ENCODE data around the gene CAMK1D.

Gene CAMK1D

GRCh38 chr10:12369982-12370381, 20.6 kb downstream of the CAMK1D start:
- no peak for DNase-seq (ENCODE audit: low read depth in 2 of 3, low spot score in 2 of 3)

GRCh38 chr10:12372846-12373245, 23.5 kb downstream of the CAMK1D start:
- DNase-seq (ENCODE audit: low read depth in 2 of 3, low spot score in 2 of 3), result no peak

GRCh38 chr10:12375076-12375504, 25.7 kb downstream of the CAMK1D start:
- no peak for DNase-seq (ENCODE audit: low read depth in 2 of 3, low spot score in 2 of 3)

GRCh38 chr10:12376211-12376610, 26.9 kb downstream of the CAMK1D start:
- no peak for DNase-seq (ENCODE audit: low read depth in 2 of 3, low spot score in 2 of 3)

GRCh38 chr10:12377658-12378290, 28.4 kb downstream of the CAMK1D start:
- DNase-seq (ENCODE audit: low read depth in 2 of 3, low spot score in 2 of 3), result no peak

GRCh38 chr10:12380999-12381398, 31.7 kb downstream of the CAMK1D start:
- no peak for DNase-seq (ENCODE audit: low read depth in 2 of 3, low spot score in 2 of 3)

- no peak for DNase-seq (ENCODE audit: low read depth in 2 of 3, low spot score in 2 of 3)
Measured at GRCh38 chr10:12381536-12382156, 32.3 kb downstream of the CAMK1D start.

GRCh38 chr10:12382157-12382548, 32.8 kb downstream of the CAMK1D start:
- no peak for DNase-seq (ENCODE audit: low read depth in 2 of 3, low spot score in 2 of 3)

GRCh38 chr10:12382956-12383531, 33.7 kb downstream of the CAMK1D start:
- no peak for DNase-seq (ENCODE audit: low read depth in 2 of 3, low spot score in 2 of 3)

GRCh38 chr10:12384906-12385305, 35.6 kb downstream of the CAMK1D start:
- DNase-seq (ENCODE audit: low read depth in 2 of 3, low spot score in 2 of 3), result no peak

GRCh38 chr10:12387561-12388210, 38.3 kb downstream of the CAMK1D start:
- DNase-seq (ENCODE audit: low read depth in 2 of 3, low spot score in 2 of 3), result no peak

GRCh38 chr10:12388671-12389070, 39.3 kb downstream of the CAMK1D start:
- no peak for DNase-seq (ENCODE audit: low read depth in 2 of 3, low spot score in 2 of 3)

- no peak for DNase-seq (ENCODE audit: low read depth in 2 of 3, low spot score in 2 of 3)
Measured at GRCh38 chr10:12389154-12389734, 39.9 kb downstream of the CAMK1D start.

GRCh38 chr10:12390733-12391132, 41.4 kb downstream of the CAMK1D start:
- no peak for DNase-seq (ENCODE audit: low read depth in 2 of 3, low spot score in 2 of 3)

GRCh38 chr10:12391206-12391605, 41.9 kb downstream of the CAMK1D start:
- DNase-seq (ENCODE audit: low read depth in 2 of 3, low spot score in 2 of 3), result no peak

- no peak for DNase-seq (ENCODE audit: low read depth in 2 of 3, low spot score in 2 of 3)
Measured at GRCh38 chr10:12393831-12394230, 44.5 kb downstream of the CAMK1D start.

- DNase-seq (ENCODE audit: low read depth in 2 of 3, low spot score in 2 of 3), result no peak
Measured at GRCh38 chr10:12394241-12395033, 45.1 kb downstream of the CAMK1D start.

- no peak for DNase-seq (ENCODE audit: low read depth in 2 of 3, low spot score in 2 of 3)
Measured at GRCh38 chr10:12396093-12396492, 46.7 kb downstream of the CAMK1D start.

- DNase-seq (ENCODE audit: low read depth in 2 of 3, low spot score in 2 of 3), result no peak
Measured at GRCh38 chr10:12396567-12396966, 47.2 kb downstream of the CAMK1D start.

- no peak for DNase-seq (ENCODE audit: low read depth in 2 of 3, low spot score in 2 of 3)
Measured at GRCh38 chr10:12397147-12397896, 48.0 kb downstream of the CAMK1D start.
